Right ventricle myocardium inferior (tissue), 1 donor: Measurements from ENCODE around the gene SYPL1. TPM values are rescaled to one million over a fixed set of nuclear protein-coding genes. Genes with fewer than 3 reads are reported as not detected.
A peak's percentile ranks its signal among the peaks of the same experiment; 100 is the strongest.

Experiments
- ATAC-seq: fragments of 200-7000 bp; cut with Tn5 transposase; one replicate; pipeline ENCODE4 v1.9.1; 2020; ENCODE audit warnings: mild to moderate bottlenecking, moderate library complexity
- DNase-seq: peaks from one replicate; pipeline ENCODE4 v3.0.0; 2021; ENCODE audit errors: missing footprints
- intact Hi-C: fragments of 100-400 bp; cut with DNase I; formaldehyde crosslinking; loops from one replicate; pipeline ENCODE4 v1.11.0; 2022
- total RNA-seq: library from RNA; stranded (reverse); fragmentation: NEBNext Ultra II Directional; extraction: Animal tissue kit (Norgen Biotek cat#: 25700); gene quantifications from one replicate; pipeline ENCODE4 v1.2.1, GENCODE V29; 2021
- donor health status: DM: no; HTN: yes; CAD: no; lungs with severe emphysema.

The SYPL1 gene
- total RNA-seq, 1 donor from 2014 or later: 89.9 TPM

DNA sequence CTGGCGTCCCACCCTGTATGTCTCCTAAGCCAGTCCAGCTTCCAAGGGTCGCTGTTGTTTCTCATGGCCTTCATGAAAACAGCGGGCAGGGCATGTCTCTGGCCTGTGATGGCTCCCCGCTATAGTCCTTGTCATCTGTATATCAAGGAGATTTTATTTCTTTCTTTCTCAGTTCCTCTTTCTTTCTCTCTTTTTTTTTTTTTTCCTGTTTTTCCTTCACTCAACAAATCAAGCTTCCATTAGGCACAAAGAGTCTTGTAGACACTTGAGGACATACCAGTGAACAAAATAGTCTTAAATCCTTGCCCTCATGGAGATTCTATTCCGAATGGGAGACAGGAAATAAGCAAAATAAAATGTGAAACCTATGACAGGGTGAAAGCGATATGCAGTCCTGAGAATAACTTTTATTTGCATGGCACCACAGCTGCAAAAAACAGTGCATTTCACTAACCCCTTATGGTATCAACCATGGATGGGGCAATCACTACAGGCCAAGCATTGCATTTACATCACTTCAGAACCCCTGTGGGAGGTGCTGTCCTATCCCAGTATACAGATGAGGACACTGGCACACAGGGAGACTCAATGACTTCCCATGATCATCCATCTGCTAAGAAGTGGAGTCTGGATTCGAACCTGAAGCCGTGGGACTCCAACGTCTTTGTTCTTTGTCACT lies 50.7 kb downstream of the SYPL1 start:
- no peak for DNase-seq
- intact Hi-C loops: loop anchor here (10.0 kb wide), 1 partner anchor 223 kb away; the partner anchor contains the start of gene NAMPT
- no peak for ATAC-seq

DNA sequence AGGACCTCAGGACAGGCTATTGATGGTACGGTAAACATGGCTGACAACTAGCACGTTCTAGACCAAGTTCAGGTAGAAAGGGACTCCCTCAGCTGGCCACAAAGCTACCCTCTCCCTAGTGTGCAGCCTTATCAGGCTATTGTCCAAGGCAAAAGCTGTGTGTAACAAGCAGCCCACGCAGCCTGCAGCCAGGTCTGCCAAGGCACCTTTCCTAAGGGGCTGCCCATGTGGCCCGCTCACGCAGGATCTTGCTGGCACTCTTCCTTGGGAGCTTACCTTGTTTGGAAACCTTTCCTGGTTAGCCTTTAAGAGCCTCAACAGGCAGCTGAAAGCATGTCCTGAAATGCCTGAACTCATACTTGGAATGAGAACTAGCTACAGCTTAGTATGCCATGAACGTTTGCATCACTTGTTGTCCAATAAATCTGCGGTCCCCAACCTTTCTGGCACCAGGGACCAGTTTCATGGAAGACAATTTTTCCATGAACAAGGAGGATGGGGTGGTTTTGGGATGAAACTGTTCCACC lies 51.7 kb downstream of the SYPL1 start:
- intact Hi-C loops: loop anchor here (10.0 kb wide), 1 partner anchor 224 kb away; the partner anchor contains the start of gene NAMPT
- no peak for ATAC-seq
- DNase-seq: no peak

DNA sequence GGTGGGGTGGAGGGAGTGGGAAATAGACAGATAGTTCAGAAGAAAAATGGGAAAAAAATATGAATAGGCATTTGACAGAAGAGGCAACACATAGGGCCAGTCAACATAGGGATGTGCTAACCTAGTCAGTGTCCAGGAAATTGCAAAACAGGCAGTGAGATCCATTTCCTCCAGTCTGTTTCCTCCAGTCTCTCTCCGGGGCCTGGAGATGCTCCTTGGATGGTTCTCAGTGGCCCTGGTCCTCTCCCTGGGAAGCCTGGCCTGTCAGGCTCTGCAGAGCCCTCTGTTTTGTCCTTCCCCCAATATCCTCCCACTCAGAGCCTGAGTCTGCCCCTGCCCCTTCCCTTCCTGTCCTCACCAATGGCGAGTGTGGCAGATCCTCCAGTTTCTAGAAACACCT lies 52.6 kb downstream of the SYPL1 start:
- intact Hi-C loops: no loop called here
- DNase-seq: no peak
- ATAC-seq: no peak

DNA sequence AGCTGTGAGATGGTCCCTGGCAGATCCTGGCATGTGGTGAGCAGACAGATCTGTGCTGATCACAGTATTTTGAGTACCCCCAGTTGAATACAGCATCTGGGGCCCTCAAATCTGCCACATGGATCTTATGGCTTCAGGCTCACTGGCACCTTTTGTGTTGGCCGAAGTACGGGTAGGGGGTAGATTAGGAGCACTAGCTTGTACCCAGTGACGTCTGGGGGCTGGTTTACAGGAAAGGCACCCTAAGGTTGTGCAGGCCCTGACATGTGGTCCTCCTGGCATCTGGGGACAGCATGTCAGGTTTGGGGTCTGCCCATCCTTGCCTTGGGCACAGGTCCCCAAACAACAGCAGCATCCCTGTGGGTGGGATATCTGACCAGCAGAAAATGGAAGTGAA lies 53.2 kb downstream of the SYPL1 start:
- DNase-seq (no peak), ATAC-seq (no peak)
- intact Hi-C loops: no loop called here

DNA sequence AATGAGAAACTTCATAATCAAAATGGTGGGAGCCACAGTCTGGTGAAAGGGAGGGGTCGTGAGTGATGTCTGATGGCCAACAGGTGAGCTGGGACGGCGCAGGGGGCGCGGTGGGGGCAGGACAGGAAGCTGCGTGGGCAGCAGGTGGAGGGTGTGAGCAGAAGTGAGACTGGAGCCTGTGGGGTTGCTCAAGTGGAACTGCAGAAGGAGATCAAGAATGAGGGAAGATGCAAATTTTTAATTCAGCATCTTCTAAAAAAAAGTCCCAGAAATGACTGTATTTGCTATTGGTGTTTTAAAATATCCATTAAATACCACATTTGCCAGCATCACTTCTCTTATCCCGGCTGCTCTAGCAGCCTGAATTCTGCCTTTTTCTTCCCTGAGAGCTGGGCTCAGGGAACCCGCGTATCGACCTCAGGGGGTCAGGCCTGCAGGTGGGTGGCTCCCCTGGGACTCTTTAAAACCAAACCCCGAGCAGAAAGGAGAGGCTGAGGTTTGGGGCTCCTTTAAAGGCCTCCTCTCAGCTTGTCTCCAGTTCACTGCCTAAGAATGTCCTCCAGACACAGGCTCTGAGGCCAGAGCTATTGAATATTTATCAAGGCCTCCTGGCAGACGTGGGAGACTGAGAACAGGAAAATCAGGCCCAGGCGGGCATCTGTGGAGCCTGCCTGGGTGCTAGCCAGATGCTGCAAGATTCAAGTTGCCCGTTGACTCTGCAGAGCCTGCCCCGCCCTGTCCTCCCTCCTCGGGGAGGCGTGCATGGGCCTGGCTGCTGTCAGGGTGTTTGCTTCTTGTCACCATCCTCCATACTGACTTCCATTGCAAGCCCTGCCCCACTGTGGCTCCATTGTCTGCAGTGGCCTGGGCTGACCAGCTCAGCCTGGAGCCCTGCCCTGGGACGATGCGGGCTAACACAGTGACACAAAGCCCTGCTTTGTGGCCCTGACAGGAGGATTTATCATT lies 53.9 kb downstream of the SYPL1 start:
- intact Hi-C loops: loop anchor here (1.0 kb wide), 1 partner anchor 95 kb away; no protein-coding TSS in a partner anchor
- no peak for ATAC-seq
- no peak for DNase-seq

DNA sequence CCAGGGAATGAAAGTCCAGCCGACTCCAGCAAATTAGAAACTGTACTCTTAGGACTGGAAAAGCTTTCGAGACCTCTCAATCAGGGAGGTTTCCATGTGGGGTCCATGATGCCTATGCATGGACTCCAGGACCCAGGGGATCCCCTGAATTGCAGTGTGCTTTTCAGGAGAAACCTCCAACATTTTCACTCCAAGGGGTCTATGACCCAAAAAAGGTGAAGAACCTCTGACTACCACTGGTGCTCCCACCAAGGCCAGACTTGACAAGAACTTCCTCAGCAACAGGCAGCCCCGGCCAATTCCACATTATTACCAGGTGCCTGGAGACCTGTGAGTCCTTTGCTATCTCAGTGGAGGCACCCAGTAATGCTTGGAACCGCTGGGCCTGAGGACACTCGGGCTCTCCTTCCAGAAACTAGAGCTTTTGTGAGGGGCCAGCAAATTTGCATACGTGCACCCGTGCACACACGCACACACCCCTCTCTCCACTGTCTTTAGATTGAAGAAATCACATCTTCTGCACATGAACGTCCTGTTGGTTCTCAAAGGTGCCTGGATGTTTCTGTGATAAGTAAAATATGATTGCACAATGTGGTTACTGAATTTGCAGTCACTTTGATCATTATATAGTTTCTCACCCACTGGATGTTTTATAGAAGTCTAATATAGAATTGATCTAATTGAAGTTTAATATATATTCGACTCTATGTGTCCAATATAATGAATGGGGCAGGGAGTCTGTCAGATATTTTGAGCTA lies 54.7 kb downstream of the SYPL1 start:
- DNase-seq (no peak), ATAC-seq (no peak)
- intact Hi-C loops: loop anchor here (1.0 kb wide), 1 partner anchor 96 kb away; no protein-coding TSS in a partner anchor

DNA sequence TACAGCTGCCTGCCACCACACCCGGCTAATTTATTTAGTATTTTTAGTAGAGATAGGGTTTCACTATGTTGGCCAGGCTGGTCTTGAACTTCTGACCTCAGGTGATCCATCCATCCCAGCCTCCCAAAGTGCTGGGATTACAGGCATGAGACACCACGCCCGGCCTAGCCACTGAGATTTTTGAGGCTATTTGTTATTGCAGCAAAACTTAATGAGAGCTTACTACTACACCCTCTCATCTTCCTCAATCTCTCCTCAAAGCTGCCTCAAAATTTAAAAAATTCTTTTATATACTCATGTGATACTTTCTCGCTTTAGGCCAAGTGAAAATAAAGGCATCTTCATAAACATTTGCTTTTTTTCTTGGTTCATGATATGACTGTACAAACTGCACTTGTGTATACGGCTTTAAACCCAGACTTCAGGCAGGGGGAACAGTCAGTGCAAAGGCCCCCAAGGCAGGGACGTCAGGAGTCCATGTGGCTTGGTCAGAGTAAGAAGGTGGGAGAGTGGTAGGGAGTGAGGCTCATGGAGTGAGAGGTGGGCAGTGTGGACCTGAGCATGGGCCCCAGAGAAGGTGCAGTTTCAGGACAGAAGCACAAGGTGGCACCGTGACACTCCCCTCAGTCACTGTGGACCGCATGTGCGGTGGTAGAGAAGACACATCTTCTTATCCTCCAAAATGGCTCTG lies 55.5 kb downstream of the SYPL1 start:
- intact Hi-C loops: loop anchor here (1.0 kb wide), 1 partner anchor 97 kb away; no protein-coding TSS in a partner anchor
- DNase-seq (no peak), ATAC-seq (peak; percentile 89)

DNA sequence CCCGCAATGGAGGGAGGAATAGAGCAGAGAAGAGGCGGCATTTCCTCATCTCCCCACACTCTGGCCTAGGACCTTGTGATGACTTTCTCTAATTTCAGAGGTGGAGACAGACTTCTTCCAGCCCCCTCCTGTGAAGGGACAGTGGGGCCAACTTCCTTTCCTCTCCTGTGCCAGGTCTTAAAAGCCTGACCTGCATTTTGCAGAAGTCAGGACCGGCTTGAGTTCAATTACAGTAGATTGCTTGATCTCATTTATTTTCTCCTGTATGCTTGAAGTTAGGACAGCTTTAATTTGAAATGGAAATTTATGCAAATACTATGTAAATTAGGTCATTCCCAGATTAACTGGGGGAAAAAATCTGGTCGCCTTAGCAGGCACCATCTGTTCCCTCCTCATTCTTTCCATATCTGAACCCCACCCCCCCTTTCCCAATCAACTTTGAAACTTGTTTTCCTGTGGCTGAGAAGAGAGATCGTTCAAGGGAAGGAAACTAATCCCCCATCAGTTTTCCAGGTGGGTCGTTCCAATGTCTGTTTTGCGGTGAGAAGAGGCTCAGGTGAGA lies 57.1 kb downstream of the SYPL1 start:
- no peak for DNase-seq
- intact Hi-C loops: no loop called here
- no peak for ATAC-seq

DNA sequence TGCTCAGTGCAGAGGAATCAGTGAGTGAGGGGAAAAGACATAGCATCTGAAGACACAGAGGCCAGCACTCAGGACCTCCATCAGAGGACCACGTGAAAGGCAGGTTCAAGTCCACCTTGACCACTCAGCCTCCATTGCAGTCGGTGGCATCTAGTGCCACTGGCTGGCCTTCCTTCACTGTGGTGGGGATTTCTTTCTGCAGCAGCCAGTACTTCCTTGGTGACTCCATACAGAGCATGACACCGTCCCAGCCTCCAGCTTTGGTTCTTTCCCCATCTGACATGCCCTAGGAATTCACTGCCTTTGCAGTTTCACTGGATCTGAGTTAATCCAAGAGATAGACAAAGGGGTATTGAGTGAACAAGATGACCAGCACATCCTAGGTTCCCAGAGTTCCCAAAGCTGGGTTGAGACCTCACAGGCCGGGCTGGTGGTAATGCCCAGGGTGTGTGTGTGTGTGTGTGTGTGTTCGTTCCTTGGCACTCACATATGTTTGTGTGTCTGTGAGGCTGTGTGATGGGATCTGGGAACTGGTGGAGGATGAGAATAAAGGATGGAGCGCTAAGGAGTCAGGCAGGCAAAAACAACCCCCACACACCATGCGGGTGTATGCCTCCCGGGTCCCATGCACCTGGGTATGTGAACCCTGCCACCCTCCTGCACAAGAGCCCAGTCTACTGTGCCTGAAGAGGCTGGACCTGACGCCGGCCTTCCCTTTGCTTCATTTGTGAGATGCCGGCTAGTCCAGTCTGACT lies 57.8 kb downstream of the SYPL1 start:
- intact Hi-C loops: no loop called here
- no peak for ATAC-seq
- DNase-seq: no peak

DNA sequence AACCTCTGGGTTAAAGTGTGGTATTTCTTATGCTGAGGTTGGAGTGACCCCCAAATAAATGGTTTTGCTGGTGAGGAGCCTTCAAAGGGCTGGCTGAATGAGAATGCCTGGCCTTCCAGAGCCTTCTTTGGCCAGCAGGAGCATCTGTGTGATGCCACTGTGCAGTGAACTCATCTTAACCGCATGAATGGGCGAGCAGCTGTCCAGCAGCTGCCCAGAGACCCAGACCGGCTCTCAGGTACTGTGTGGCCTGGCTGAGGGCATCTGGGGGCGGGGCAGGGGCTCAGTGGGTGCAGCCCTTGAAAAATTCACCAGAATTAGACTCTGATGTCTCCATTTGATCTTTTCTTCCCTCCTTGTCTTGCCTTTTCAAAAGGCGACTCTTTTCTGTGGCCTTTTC lies 59.0 kb downstream of the SYPL1 start:
- intact Hi-C loops: no loop called here
- DNase-seq (no peak), ATAC-seq (no peak)

DNA sequence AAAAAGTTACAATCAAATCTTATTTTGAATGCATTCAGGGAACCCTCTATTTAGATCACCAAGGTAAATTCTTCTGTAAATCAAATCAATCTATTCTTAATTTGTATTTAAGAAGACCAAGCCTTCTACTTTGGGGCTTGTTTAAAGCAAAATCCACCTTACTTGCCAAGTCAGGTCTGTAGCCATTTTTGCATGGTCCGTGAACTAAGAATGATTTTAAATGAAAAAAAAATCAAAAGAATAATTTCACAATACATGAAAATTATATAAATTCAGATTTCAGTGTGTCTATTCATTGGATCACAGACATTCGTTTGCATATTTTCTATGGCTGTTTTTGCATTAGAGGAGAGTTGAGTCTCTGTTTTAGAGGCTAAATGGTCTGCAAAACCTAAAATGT lies 59.4 kb downstream of the SYPL1 start:
- DNase-seq (no peak), ATAC-seq (no peak)
- intact Hi-C loops: no loop called here

DNA sequence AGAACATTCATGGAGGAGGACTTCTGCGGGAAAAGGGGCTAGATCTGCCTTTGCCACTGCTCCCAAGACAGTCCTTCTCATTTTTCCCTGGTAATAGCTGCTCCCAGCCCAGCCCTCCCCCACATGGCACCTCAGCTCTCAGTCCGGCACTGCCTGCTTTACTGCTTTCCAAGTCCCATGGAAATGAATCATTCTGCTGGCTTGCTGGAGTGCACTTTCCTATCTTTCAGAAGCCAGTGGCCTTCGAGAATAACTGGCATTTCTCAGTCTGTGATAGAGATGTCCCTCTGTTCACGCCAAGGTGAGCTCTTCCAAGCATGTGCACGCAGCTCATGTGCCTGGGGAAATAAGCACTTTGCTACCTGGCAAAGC lies 61.4 kb downstream of the SYPL1 start:
- DNase-seq: no peak
- intact Hi-C loops: no loop called here
- ATAC-seq: no peak

DNA sequence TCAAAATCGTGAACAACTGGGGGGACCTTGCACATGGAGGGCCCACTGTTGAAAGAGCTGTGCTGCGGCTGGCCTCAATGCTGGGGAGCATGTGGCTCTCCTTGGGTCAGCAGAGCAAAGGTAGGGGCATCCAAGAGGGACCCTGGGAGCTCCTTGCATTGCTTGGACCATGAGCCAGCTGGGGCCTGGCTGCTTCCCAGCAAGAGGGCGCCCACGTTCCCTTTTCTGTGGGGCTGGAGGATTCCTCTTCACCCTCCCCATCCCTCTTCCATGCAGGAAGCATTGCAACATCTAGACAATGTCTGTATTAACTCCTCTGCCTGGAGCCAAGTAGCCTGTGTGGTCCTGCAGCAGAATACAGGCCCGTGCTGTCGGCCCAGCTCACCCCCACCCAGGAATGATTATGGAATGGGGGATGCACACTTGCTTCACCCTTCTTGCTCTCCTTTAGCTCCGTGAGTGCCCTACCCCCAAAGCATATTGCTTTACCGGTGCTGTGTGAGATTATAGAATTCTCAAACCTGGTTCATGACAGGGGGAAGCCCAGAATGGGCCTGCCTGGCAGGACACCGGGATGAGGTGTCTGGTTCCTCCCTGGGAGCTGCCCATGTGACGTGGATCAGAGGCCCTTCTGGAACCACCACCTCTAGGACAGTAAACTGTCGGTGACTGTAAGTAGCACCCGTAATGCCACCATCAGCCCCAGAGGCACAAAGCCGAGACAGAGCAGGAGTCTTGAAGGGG lies 61.9 kb downstream of the SYPL1 start:
- ATAC-seq (peak; percentile 33), DNase-seq (no peak)
- intact Hi-C loops: no loop called here

DNA sequence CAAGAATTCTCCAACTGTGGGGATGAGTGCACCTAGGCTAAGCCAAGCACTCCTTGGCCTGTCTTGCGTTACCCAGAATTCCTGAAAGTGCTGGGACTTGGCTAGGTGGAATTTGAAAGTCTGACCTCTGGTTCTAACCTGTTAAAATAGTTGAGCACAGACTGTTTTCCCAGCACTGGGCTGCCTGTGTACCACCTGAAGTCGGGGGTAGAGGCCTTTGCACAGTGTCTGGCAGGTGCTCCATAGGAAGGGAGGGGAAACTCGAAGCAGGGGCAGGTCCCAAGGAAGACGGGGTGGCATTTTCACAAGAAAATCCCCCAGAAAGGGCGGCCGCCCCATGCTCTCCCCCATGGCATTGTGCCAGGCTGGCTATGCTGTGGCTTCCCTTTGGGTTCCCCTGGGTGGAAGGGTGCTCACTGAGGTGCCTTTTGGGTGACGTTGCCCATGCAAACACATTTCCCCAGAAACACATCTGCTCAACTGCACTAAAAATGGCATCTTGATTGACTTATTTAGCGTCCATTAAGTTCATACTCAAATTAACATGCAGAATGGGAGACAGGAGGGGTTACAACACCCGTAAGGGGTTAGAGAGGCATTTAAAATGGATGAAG lies 62.9 kb downstream of the SYPL1 start:
- intact Hi-C loops: no loop called here
- ATAC-seq: no peak
- no peak for DNase-seq

DNA sequence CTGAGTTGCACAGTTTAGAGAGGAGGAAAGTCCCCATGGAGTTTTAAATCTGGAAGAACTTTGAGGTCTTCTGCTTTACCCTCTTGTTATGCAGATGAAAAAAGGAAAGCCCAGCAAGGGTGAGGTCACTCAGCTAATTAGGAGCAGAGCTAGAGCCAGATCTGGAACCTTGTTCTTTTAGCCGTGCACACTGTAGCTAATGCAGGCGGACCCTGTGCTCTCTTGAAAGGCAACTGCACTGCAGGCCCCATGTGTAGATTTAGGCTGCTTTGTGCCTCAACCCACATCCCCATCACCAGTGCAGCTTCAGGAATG lies 63.4 kb downstream of the SYPL1 start:
- intact Hi-C loops: no loop called here

DNA sequence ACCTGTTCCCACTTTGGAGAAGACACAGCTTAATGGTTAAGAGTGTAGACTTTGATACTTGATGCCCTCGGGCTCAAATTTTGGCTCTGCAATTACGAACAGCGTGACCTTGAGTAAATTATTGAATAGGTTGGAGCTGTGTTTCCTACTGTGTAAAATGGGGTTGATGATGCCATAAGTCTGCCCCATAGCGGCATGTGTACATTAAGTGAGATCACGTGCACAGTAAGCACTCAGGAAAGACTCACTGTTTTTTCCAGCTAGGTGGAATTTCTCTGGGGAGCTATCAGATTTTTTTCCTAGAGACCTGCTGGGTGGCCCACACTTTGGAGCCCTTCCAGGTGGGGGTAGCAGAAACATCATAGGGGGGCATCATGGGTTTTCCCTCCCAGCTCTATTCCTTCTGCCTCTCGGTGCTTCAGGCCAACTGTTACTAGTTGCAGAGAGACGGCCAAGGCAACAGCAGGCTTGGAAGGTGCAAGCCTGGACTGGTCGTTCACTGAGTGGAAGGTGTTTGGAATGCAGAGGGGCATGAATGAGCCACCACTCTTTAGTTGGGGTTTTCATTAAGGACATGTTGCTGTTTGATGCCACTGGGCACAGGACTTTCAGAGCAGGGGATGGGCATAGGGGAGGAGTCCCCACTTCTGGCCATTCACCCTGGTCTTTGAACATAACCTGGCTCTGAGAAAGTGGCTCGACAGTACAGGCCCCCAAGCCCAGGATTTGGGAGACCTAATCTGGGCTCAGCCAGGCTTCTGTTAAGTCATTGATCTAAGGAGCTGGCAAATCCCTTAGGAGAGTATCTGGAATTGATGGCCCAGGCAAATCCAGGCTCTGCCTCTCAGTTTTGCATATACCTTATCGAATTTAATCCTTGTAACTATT lies 64.0 kb downstream of the SYPL1 start:
- intact Hi-C loops: no loop called here
- ATAC-seq: no peak
- no peak for DNase-seq

More for the DNA sequence above, 63.4 kb downstream of the SYPL1 start:
- no peak for ATAC-seq
- DNase-seq: no peak
